VCaP (cell line): ENCODE results near the gene HMCN1.

Experiments used
- H3K27ac ChIP-seq: fragments of 450-650 bp; 2 replicates; pipeline ENCODE4 v1.5.1; 2017
- CTCF ChIP-seq: fragments of 450-650 bp; conservative IDR thresholded peaks from 2 replicates; pipeline ENCODE4 v1.5.1; 2017; ENCODE audit warnings: mild to moderate bottlenecking, moderate library complexity

Gene HMCN1

GRCh38 chr1:185935360-185935759, 201.2 kb downstream of the HMCN1 start:
- no peak overlapping the region for H3K27ac ChIP-seq
- TF ChIP-seq CTCF, result no peak

GRCh38 chr1:185936641-185937040, 202.4 kb downstream of the HMCN1 start:
- TF ChIP-seq CTCF, result no peak
- H3K27ac ChIP-seq, result no peak overlapping the region

GRCh38 chr1:185938396-185938795, 204.2 kb downstream of the HMCN1 start:
- no peak overlapping the region for H3K27ac ChIP-seq
- no peak for TF ChIP-seq CTCF

- no peak for TF ChIP-seq CTCF
- H3K27ac ChIP-seq, result no peak overlapping the region
Measured at GRCh38 chr1:185939142-185939541, 205.0 kb downstream of the HMCN1 start.

GRCh38 chr1:185942961-185943360, 208.8 kb downstream of the HMCN1 start:
- TF ChIP-seq CTCF, result no peak

GRCh38 chr1:185956881-185957280, 222.7 kb downstream of the HMCN1 start:
- H3K27ac ChIP-seq, result no peak overlapping the region
- no peak for TF ChIP-seq CTCF

More at GRCh38 chr1:185942961-185943360, 208.8 kb downstream of the HMCN1 start:
- no peak overlapping the region for H3K27ac ChIP-seq

- no peak for TF ChIP-seq CTCF
- H3K27ac ChIP-seq, result no peak overlapping the region
Measured at GRCh38 chr1:185957441-185958363, 223.5 kb downstream of the HMCN1 start.
